HG02943 (cell line): ENCODE measurements around the gene ULK4.

Source experiments
- ATAC-seq: cut with Tn5 transposase; IDR thresholded peaks from one replicate; pipeline ENCODE4 v1.9.1; 2021; ENCODE audit warnings: mild to moderate bottlenecking, low read depth, moderate library complexity; ENCODE audit not compliant: unreplicated experiment

Gene ULK4

GRCh38 chr3:41519746-41520145, 442.2 kb downstream of the ULK4 start:
- ATAC-seq = no peak

GRCh38 chr3:41518626-41519025, 443.3 kb downstream of the ULK4 start:
- ATAC-seq = no peak

- no peak for ATAC-seq
Observed at GRCh38 chr3:41508063-41508696, 453.7 kb downstream of the ULK4 start.

GRCh38 chr3:41507336-41508062, 454.4 kb downstream of the ULK4 start:
- no peak for ATAC-seq

GRCh38 chr3:41503998-41504623, 457.8 kb downstream of the ULK4 start:
- no peak for ATAC-seq

- no peak for ATAC-seq
Observed at GRCh38 chr3:41502481-41502880, 459.4 kb downstream of the ULK4 start.

- ATAC-seq = no peak
Observed at GRCh38 chr3:41502023-41502422, 459.9 kb downstream of the ULK4 start.

- ATAC-seq = no peak
Observed at GRCh38 chr3:41498847-41499246, 463.1 kb downstream of the ULK4 start.

GRCh38 chr3:41490360-41490759, 471.5 kb downstream of the ULK4 start:
- no peak for ATAC-seq

- no peak for ATAC-seq
Observed at GRCh38 chr3:41489231-41489630, 472.7 kb downstream of the ULK4 start.

GRCh38 chr3:41488501-41488900, 473.4 kb downstream of the ULK4 start:
- ATAC-seq = no peak

- ATAC-seq = no peak
Observed at GRCh38 chr3:41485484-41485883, 476.4 kb downstream of the ULK4 start.

- ATAC-seq = no peak
Observed at GRCh38 chr3:41482134-41482533, 479.8 kb downstream of the ULK4 start.

- ATAC-seq = no peak
Observed at GRCh38 chr3:41478278-41478677, 483.6 kb downstream of the ULK4 start.

- no peak for ATAC-seq
Observed at GRCh38 chr3:41477399-41478014, 484.4 kb downstream of the ULK4 start.

GRCh38 chr3:41469083-41469482, 492.8 kb downstream of the ULK4 start:
- ATAC-seq = no peak

- no peak for ATAC-seq
Observed at GRCh38 chr3:41467481-41467880, 494.4 kb downstream of the ULK4 start.

GRCh38 chr3:41464858-41465257, 497.0 kb downstream of the ULK4 start:
- ATAC-seq = no peak

- ATAC-seq = no peak
Observed at GRCh38 chr3:41464401-41464800, 497.5 kb downstream of the ULK4 start.

- no peak for ATAC-seq
Observed at GRCh38 chr3:41462103-41462691, 499.7 kb downstream of the ULK4 start.

- ATAC-seq = no peak
Observed at GRCh38 chr3:41460736-41461135, 501.2 kb downstream of the ULK4 start.
